GM21737 (cell line): Measurements from ENCODE around the gene PLVAP.

Experiments used
- ATAC-seq: cut with Tn5 transposase; IDR thresholded peaks from one replicate; pipeline ENCODE4 v1.9.1; 2021; ENCODE audit warnings: mild to moderate bottlenecking, moderate library complexity; ENCODE audit not compliant: unreplicated experiment

The PLVAP gene

DNA sequence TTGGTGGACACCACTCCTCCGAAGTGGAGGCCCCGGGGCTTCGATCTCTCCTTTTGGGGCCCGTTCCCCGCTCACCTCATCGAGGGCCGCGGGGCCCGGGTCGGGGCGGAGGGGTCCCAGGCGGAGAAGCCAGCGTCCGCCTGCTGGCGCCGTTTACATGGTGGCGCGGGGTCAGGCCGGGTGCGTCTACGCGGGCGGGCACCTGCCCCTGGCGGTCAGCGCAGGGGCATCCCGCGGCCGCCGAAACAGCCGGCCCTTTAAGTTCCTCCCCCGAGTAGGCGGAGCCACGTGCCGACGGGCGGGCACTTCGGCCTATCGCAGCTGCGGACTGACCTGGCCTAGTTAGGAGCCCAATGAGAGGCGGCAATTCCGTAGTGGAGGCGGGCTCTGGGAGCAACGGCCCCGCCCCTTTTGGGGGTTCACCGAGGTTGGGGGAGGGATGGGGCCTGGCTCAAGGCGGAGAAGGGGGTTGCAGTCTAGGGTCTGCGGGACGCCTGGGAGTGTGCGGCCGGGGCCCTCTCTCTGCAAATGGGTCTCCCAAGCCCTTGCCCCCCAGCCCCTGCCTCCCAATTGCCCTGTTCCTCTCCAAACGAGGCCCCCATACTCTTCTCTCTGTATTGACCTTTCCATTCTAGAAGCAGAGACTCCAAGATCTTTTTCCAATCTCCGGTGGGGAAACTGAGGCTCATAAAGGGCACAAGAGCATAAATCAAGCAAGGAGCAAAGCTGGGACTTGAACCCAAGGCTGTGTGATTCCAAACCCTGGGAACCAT, 73.8 kb downstream of the PLVAP start, which contains the start of gene ABHD8:
Gene ABHD8, minus strand, starts transcription at position 259 of the 773 bp plus-strand sequence. CDS start 1,809 bp downstream, outside the sequence.
- ATAC-seq, result peak; percentile 51

DNA sequence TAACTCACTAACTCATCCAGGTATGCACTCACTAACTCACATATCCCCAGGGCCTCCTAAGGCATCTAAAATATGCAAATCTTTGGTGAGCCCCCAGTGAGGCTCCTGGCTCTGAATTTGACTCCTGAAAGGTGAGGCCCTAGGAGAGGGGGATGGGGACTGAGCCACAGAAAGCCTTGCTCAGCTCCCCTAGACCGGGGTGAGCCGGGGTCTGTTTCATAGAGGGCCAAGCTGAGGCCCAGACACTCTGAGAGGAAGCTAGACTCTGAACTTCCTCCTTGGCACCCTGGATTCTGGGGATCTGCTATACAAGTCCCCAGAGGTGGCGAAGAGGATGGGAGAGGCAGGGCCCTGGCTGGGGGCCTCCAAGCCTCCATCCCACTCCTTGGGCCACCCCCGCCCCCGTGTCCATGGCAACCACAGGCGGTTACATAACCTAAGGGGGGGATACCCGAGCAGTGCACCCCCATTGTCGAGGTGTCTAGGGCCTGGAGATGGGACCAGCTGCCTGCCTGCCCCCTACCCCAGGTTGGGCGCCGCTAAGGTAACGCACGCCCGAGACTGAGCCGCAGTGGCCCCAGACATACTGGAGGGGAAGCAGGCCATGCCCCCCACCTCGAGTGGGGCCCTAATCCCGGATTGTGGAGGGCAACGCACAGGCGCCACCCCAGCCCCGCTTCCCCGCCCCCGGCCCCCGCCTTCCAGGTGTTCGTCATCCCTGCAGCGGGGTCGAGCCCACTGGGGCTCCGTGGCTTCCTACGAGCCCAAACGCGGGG, 74.6 kb downstream of the PLVAP start:
- ATAC-seq, result no peak
